Gastrocnemius medialis (tissue), 4 donors: ENCODE measurements around the gene SLC35F5. TPM values are rescaled to one million over a fixed set of nuclear protein-coding genes. Genes with fewer than 3 reads are reported as not detected.
"Not testable (repeated sequence)": the region's sequence is repeated elsewhere in the genome, so short reads cannot be mapped to it uniquely, and the experiment has no call there.

Experiments used
- ATAC-seq, 2 donors: fragments of 150-250 bp; one replicate each; pipeline ENCODE4 v1.9.1; 2016
- DNase-seq, 2 donors: peaks; one replicate each; pipeline ENCODE4 v3.0.0-alpha.2; 2019
- H3K27ac ChIP-seq, 4 donors: fragments of 200-600 bp; sonication (generic); 1 replicate in 1 of 4; 2 replicates in 3 of 4; pipeline ENCODE4 v1.5.1; 2016 to 2018; ENCODE audit warnings: mild to moderate bottlenecking in 2 of 4, moderate library complexity in 1 of 4
- H3K27me3 ChIP-seq, 3 donors: fragments of 200-600 bp; sonication (generic) in 2 of 3; 1 replicate in 1 of 3; 2 replicates in 2 of 3; pipeline versions ENCODE4 v1.5.1 to v1.6.0; 2016 to 2019; ENCODE audit warnings: mild to moderate bottlenecking in 1 of 3, moderate library complexity in 1 of 3
- H3K36me3 ChIP-seq, 2 donors: fragments of 200-600 bp; sonication (generic) in 1 of 2; one replicate each; pipeline ENCODE4 v1.5.1; 2017 to 2018
- H3K4me1 ChIP-seq, 2 donors: fragments of 200-600 bp; sonication (generic) in 1 of 2; one replicate each; pipeline ENCODE4 v1.5.1; 2016 to 2017; ENCODE audit warnings: mild to moderate bottlenecking in 2 of 2
- H3K4me3 ChIP-seq, 4 donors: fragments of 200-600 bp; sonication (generic) in 3 of 4; 1 replicate in 1 of 4; 2 replicates in 3 of 4; pipeline ENCODE4 v1.5.1; 2016 to 2019; ENCODE audit warnings: mild to moderate bottlenecking in 2 of 4
- H3K9me3 ChIP-seq, 3 donors: fragments of 200-600 bp; sonication (generic) in 2 of 3; 1 replicate in 1 of 3; 2 replicates in 2 of 3; pipeline ENCODE4 v1.5.1; 2016 to 2019
- POLR2A ChIP-seq, 2 donors: fragments of 450-650 bp; IDR thresholded peaks; one replicate each; pipeline ENCODE4 v1.6.1; 2017; ENCODE audit warnings: antibody characterized with exemption in 2 of 2, mild to moderate bottlenecking in 2 of 2, moderate library complexity in 2 of 2
- in situ Hi-C, 4 donors: fragments of 200-750 bp; cut with MboI; loops; one replicate each; pipeline versions ENCODE4 v1.15.0 to v1.8.0; 2017; ENCODE audit warnings: low sequenced_read_pairs in 4 of 4
- intact Hi-C: fragments of 100-400 bp; cut with DNase I; formaldehyde crosslinking; loops from one replicate; pipeline ENCODE4 v1.15.1; 2023; ENCODE audit warnings: low total_unique reads
- total RNA-seq, 4 donors: library from RNA; depleted of rRNA; stranded (reverse); fragments of >200 nt; gene quantifications; one replicate each; pipeline versions ENCODE4 v1.1.0 to v1.2.3, GENCODE V29; 2016
- TF ChIP-seq, protein P1 (sequence below), 5 experiments: fragments of 450-650 bp in 3 of 5; fragments of 200-600 bp in 2 of 5; sonication (generic) in 2 of 5; IDR thresholded peaks in 4 of 5; conservative IDR thresholded peaks in 1 of 5; 1 replicate in 4 of 5; 2 replicates in 1 of 5; pipeline ENCODE4 v1.5.1; 2016 to 2019; ENCODE audit warnings: antibody characterized with exemption in 5 of 5, mild to moderate bottlenecking in 3 of 5, moderate library complexity in 3 of 5

The SLC35F5 gene
- total RNA-seq, 4 donors from 2014 or later = 31.4 to 62.6 (median 49.3) TPM

DNA sequence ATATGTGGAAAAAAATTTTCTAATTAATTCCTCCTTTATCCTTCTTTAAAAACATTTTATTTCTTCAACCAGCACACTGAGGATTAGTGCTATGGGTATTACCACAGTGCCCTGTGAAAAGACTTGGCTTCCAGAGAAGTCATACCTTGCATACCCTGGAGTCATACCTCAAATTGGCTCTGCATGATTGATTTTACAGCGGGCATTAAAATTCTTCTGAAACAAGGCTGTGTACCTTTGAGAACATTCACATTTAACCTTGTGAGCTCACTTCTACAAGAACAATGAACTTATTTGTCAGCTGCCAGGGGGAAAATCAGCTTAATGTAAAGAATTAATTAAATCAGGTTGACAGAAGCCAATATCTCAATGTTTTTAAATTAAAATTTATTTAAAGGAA is 44.6 kb downstream of the SLC35F5 start:
- H3K9me3 ChIP-seq = no peaks in the 10 kb centered on the region
- no peaks in the 10 kb centered on the region for H3K4me1 ChIP-seq
- H3K27me3 ChIP-seq = no peaks in the 10 kb centered on the region
- no peak overlapping the region for H3K27ac ChIP-seq
- TF ChIP-seq, protein P1, sequence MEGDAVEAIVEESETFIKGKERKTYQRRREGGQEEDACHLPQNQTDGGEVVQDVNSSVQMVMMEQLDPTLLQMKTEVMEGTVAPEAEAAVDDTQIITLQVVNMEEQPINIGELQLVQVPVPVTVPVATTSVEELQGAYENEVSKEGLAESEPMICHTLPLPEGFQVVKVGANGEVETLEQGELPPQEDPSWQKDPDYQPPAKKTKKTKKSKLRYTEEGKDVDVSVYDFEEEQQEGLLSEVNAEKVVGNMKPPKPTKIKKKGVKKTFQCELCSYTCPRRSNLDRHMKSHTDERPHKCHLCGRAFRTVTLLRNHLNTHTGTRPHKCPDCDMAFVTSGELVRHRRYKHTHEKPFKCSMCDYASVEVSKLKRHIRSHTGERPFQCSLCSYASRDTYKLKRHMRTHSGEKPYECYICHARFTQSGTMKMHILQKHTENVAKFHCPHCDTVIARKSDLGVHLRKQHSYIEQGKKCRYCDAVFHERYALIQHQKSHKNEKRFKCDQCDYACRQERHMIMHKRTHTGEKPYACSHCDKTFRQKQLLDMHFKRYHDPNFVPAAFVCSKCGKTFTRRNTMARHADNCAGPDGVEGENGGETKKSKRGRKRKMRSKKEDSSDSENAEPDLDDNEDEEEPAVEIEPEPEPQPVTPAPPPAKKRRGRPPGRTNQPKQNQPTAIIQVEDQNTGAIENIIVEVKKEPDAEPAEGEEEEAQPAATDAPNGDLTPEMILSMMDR (IDR thresholded peaks at IDR 0.05 in 4 of 5, conservative IDR thresholded peaks at IDR 0.05 in 1 of 5) = no peak
- no peak for TF ChIP-seq POLR2A (IDR thresholded peaks at IDR 0.05)
- DNase-seq (no peak), ATAC-seq (no peak)
- intact Hi-C loops (no loop called here), in situ Hi-C loops (no loop called here)
- peaks cover 0 to 51% of the 10 kb centered on the region in 2 donors for H3K36me3 ChIP-seq
- H3K4me3 ChIP-seq = no peak overlapping the region

DNA sequence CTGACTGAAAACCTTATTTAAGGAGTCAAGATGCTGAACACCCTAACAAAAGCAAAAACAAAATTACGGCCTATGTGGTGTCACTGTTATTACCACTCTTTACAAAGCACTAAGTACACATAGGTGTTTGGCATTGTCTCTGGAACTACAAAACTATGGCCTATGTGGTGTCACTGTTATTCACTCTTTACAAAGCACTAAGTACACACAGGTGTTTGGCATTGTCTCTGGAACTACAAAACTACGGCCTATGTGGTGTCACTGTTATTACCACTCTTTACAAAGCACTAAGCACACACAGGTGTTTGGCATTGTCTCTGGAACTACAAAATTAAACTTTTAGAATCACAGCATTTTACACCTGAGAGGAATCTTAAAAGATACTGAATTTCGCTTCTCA is 47.4 kb downstream of the SLC35F5 start:
- TF ChIP-seq, protein P1 (IDR thresholded peaks at IDR 0.05 in 4 of 5, conservative IDR thresholded peaks at IDR 0.05 in 1 of 5) = no peak
- TF ChIP-seq POLR2A (IDR thresholded peaks at IDR 0.05) = no peak
- Histone ChIP-seq H3K27ac (no peak overlapping the region), H3K36me3 (peaks cover 0 to 30% of the 10 kb centered on the region in 2 donors), H3K4me1 (no peaks in the 10 kb centered on the region), H3K27me3 (no peaks in the 10 kb centered on the region), H3K9me3 (no peaks in the 10 kb centered on the region), H3K4me3 (no peak overlapping the region)
- intact Hi-C loops = no loop called here
- ATAC-seq (no peak), DNase-seq (no peak)
- in situ Hi-C loops = no loop called here

DNA sequence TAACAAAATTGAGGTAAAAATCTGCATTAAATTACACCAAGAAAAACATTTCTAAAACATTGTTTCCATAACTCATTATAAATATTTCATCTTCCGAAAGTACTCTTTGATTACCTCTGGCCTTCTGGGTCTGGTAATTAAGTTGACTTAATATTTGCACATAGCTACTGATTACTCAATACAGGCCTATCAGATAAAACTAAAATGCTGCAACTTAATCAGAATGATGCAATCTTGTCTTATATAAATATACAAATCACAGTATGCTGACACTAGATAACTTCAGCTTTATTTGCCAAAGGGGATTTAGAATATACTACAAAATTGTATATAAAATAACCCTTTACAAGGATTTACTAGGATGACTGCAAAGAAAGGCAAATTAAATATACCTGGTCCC is 49.3 kb downstream of the SLC35F5 start:
- intact Hi-C loops = no loop called here
- DNase-seq (no peak), ATAC-seq (no peak)
- TF ChIP-seq, protein P1 (IDR thresholded peaks at IDR 0.05 in 4 of 5, conservative IDR thresholded peaks at IDR 0.05 in 1 of 5) = no peak
- TF ChIP-seq POLR2A (IDR thresholded peaks at IDR 0.05) = no peak
- Histone ChIP-seq H3K9me3 (no peaks in the 10 kb centered on the region), H3K27ac (no peak overlapping the region), H3K4me3 (no peak overlapping the region), H3K27me3 (no peaks in the 10 kb centered on the region), H3K36me3 (peaks cover 0 to 12% of the 10 kb centered on the region in 2 donors), H3K4me1 (no peaks in the 10 kb centered on the region)
- in situ Hi-C loops = no loop called here

DNA sequence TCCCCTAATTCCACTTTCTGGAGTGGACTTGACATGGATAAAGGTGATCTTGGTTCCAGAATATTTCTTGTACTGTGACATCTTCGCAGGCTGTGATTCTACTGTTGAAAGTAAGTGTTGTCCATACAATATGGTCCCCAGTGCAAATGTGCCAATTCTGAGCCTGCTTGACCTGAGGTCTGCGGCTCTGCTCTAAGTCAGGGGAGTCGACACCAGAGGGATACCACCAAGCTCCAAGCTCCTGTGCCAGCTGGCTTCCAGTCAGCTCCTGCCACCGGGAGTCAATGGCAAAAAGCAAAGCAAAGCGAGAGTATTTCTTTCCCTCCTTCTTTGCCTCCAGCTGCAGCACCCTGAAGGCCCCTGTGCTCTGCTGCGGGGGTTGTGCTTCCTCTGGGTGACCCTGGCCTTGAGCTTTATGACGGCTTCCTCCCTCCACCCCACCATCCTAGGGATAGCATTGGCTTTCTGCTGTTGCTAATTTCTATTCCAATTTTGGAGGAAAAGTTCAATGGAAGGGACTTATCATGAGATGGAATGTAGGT is 50.4 kb downstream of the SLC35F5 start:
- Histone ChIP-seq H3K27me3 (no peaks in the 10 kb centered on the region), H3K4me1 (no peaks in the 10 kb centered on the region), H3K27ac (no peak overlapping the region), H3K4me3 (no peak overlapping the region), H3K36me3 (peaks cover 0 to 7% of the 10 kb centered on the region in 2 donors), H3K9me3 (no peaks in the 10 kb centered on the region)
- TF ChIP-seq POLR2A (IDR thresholded peaks at IDR 0.05) = no peak
- TF ChIP-seq, protein P1 (IDR thresholded peaks at IDR 0.05 in 4 of 5, conservative IDR thresholded peaks at IDR 0.05 in 1 of 5) = no peak
- intact Hi-C loops = no loop called here
- DNase-seq (no peak), ATAC-seq (no peak)
- in situ Hi-C loops = no loop called here

DNA sequence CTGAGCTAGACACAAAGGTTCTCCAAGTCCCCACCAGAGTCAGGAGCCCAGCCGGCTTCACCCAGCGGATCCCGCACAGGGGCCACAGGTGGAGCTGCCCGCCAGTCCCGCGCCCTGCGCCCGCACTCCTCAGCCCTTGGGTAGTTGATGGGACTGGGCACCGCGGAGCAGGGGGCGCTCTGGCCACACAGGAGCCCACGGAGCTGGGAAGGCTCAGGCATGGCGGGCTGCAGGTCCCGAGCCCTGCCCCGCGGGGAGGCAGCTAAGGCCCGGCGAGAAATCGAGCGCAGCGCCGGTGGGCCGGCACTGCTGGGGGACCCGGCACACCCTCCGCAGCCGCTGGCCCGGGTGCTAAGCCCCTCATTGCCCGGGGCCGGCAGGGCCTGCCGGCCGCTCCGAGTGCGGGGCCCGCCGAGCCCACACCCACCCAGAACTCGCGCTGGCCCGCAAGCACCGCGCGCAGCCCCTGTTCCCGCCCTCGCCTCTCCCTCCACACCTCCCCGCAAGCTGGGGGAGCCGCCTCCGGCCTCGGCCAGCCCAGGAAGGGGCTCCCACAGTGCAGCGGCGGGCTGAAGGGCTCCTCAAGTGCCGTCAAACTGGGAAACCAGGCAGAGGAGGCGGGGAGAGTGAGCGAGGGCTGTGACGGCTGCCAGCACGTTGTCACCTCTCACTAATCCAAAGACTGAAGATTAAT is 52.0 kb downstream of the SLC35F5 start:
- intact Hi-C loops, H3K27ac ChIP-seq, in situ Hi-C loops, DNase-seq, H3K4me1 ChIP-seq, H3K27me3 ChIP-seq, H3K4me3 ChIP-seq, H3K36me3 ChIP-seq, ATAC-seq, H3K9me3 ChIP-seq: not testable (repeated sequence)
